ELF-1 (cell line): ENCODE results near the gene HSD17B14.
"Not testable (repeated sequence)": the region's sequence is repeated elsewhere in the genome, so short reads cannot be mapped to it uniquely, and the experiment has no call there.

Experiments
- DNase-seq: peaks from one replicate; pipeline ENCODE4 v3.0.0-alpha.2; 2016; ENCODE audit warnings: low read depth, low spot score

Gene HSD17B14

DNA sequence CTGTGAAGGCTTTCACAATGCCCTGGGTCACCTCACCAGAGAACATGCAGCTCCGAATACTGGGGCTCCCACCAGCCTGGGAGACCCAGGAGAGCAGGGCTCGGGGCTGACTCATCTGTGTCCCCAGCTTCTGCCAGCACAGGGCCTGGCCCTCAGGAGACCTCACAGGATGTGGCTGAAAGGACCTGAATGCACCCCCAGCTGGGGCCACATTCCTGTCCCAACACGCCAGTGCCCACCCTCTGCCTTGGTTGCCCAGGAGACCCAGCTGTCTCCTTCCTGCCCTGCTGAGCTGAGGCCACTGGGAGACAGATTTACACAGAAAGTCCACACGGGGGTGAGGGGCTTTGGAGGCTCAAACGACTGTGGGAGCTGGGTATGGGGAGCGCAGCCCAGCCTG lies 37.4 kb downstream of the HSD17B14 start:
- DNase-seq, result no peak

GRCh38 chr19:48797103-48797502 lies 39.2 kb downstream of the HSD17B14 start:
- DNase-seq, result no peak

- DNase-seq, result no peak
These were observed 39.8 kb downstream of the HSD17B14 start for GRCh38 chr19:48796298-48797083.

- DNase-seq, result no peak
These were observed 40.6 kb downstream of the HSD17B14 start for GRCh38 chr19:48795685-48796070.

DNA sequence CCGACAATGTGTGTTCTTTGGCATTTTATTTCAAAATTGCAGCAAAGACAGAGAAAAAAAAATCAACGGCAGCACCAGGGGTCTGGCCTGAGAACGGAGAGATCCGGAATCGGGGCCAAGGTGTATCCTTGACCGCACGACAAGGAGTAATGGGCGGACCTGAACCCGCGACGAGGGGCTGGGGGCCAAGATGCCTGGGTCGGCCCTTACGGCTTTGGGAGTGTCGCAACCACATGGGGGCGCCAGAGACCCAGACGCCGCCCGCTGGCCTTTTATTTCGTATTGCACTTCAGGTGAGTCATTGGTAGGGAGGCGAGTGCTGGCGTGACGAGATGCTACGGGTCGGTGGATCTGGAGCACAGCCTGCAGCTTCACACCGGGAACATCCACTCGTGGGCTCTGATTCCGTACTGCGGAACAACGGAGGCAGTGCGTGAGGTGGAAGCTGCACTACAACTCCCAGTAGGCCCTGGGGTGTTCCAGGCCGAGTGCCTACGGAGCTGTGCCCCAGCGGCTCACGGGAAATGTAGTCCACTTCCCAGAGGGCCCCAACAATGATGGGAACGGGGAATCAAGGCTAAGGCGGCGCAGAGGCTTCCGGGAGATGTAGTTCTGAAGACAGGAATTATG lies 41.1 kb downstream of the HSD17B14 start:
- DNase-seq, result peak; percentile 97

- DNase-seq, result no peak
These were observed 42.0 kb downstream of the HSD17B14 start for GRCh38 chr19:48794291-48794690.

GRCh38 chr19:48793271-48793670 lies 43.0 kb downstream of the HSD17B14 start:
- DNase-seq, result no peak

DNA sequence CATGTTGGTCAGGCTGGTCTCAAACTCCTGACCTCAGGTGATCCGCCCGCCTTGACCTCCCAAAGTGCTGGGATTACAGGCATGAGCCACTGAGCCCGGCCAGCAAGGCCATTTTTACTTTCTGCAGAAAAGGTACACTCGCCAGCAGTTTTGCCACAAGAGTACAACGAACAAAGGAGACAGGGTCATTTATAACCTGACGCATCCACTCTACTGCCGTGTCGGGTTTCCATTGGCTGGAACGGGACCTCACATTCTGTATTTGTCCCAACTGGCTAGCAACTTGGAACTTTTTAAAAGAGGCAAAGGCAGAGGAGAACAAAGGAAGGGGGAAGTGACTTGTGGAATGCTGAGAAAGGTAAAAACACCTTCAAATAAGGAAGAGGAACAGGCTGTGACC lies 49.0 kb downstream of the HSD17B14 start:
- not testable (repeated sequence) for DNase-seq

DNA sequence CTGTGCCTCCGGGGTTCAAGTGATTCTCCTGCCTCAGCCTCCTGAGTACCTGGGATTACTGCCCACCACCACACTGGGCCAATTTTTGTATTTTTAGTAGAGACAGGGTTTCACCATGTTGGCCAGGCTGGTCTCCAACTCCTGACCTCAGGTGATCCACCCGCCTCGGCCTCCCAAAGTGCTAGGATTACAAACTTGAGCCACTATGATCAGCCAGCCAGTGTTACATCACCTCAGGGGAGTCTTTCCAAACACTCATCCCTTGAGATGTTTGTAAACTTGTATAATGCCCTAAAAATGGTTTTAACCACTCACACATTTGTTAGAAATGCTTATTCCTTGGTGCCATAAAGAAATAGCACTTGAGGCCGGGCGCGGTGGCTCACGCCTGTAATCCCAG lies 49.9 kb downstream of the HSD17B14 start:
- DNase-seq, result not testable (repeated sequence)

DNA sequence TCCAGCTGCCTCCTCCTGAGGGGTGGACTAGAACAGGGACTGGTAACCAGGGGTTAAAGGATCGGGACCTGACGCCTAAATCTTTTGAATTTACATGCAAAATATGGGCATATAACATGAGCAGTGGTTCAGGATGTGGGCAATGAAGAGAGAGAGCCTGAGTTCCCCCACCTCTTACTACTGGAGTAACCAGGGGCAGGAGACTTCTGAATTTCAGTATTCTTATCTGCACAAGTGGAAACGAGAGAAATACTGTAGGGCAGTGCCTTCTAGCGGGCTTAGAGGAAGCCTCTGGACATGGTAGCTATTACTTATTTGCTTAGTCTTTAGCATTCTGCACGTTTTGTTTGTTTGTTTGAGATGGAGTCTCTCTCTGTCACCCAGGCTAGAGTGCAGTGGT lies 51.8 kb downstream of the HSD17B14 start:
- DNase-seq, result no peak

DNA sequence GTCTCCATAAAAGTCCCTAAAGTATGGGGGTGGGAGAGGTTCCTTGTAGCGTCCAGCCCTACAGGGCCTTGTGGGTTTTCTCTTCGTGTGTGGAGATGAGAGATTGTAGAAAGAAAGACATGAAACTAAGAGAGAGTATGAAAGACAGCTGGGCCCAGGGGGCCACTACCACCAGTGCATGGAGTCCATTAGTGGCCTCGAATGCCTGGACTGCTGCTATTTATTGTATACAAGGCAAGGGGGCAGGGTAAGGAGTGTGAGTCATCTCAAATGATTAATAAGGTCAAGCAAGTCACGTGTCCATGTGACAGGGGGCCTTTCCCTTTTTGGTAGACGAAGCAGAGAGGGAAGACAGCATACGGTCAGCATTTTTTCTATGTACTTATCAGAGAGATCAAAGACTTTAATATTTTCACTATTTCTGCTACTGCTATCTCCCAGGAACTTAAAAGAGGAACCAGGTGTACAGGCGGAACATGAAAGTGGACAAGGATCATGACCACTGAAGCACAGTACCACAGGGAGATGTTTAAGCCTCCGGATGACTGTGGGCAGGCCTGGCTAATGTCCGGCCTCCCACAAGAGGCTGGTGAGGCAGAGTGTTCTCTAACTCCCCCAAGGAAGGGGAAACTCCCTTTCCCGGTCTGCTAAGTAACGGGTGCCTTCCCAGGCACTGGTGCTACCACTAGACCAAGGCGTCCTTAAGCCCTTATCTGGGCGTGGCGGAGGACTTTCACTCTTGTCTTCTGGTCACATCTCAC lies 55.5 kb downstream of the HSD17B14 start:
- peak; percentile 14 for DNase-seq

- no peak for DNase-seq
These were observed 56.7 kb downstream of the HSD17B14 start for GRCh38 chr19:48779636-48780035.

- DNase-seq, result peak; percentile 38
These were observed 58.6 kb downstream of the HSD17B14 start for GRCh38 chr19:48777720-48778119.

GRCh38 chr19:48777139-48777538 lies 59.2 kb downstream of the HSD17B14 start:
- no peak for DNase-seq

GRCh38 chr19:48772503-48772953 lies 63.8 kb downstream of the HSD17B14 start:
- no peak for DNase-seq

- no peak for DNase-seq
These were observed 65.4 kb downstream of the HSD17B14 start for GRCh38 chr19:48770734-48771472.

- DNase-seq, result no peak
These were observed 66.0 kb downstream of the HSD17B14 start for GRCh38 chr19:48770266-48770665.

DNA sequence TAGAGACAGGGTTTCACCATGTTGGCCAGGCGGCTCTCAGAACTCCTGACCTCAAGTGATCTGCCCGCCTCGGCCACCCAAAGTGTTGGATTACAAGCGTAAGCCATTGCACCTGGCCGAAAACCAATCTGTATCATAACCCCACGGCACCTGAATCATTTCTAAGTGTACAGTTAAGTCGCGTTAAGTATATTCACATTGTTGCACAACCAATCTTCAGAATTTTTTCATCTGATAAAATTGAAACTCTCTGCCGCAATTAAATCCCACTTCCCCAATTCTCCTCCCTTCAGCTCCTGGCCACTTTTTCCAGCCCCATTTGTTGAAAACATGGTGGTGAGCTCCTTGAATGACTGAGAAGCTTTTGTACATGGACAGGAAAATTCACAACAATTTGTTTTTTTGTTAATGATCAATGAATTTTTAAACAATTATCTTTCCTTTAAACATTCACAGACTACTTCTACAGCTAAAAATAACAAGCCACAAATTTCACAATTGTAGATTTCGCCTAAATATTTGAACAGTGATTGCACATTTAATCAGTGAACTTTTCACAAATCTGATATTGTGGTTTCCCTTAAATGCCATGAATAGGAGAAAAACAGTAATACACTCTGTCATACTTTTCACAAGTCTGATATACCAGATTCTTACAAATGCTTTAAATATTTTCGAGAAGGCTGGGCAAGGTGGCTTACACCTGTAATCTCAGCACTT lies 67.1 kb downstream of the HSD17B14 start:
- DNase-seq, result no peak

- not testable (repeated sequence) for DNase-seq
These were observed 68.0 kb downstream of the HSD17B14 start for GRCh38 chr19:48768171-48768753.

DNA sequence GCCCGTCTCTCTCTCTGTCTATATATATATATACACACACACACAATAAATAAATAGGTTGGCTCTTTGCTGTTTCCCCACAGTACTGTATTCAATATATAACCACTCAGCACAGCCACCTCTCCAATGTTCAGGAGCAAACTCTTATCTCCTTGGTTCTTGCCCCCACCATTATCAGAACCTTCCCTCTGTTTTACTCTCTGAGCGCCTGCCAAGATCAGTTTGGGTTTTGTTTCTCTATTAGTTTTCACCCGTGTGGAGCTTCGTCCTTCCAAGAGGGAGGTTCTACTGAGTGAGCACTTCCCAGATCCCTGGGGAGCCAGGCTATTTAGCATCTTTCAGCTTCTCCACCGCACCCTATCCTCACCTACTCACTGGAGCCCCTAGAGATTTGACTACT lies 70.5 kb downstream of the HSD17B14 start:
- not testable (repeated sequence) for DNase-seq
